GM21367 (cell line): ENCODE measurements around the gene CCDC93.

Source experiments
- ATAC-seq: cut with Tn5 transposase; IDR thresholded peaks from one replicate; pipeline ENCODE4 v1.9.1; 2021; ENCODE audit not compliant: unreplicated experiment

Gene CCDC93

GRCh38 chr2:117994729-117995128 is 19.1 kb downstream of the CCDC93 start:
- ATAC-seq: no peak

- no peak for ATAC-seq
Observed at GRCh38 chr2:117989854-117990438, 23.9 kb downstream of the CCDC93 start.

- no peak for ATAC-seq
Observed at GRCh38 chr2:117987121-117987520, 26.7 kb downstream of the CCDC93 start.

DNA sequence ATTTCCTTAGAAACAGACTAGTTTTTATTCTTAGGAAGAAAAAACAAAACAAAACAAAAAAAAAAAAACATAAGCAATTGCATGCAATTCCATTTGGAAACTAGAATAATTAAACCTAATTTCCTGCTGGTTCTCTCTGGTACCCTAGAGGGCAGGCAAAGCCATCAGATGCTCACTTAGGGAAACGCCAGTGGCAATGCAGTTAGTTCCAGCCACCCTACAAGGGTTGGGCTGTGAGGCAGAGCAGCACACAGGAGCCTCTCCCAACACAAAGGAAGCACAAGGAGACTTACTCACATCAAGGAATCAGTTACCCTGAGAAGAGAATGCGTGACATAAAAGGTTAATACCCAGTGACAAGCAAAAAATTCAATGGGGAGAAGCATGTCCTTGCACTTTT is 28.8 kb downstream of the CCDC93 start:
- ATAC-seq: no peak

DNA sequence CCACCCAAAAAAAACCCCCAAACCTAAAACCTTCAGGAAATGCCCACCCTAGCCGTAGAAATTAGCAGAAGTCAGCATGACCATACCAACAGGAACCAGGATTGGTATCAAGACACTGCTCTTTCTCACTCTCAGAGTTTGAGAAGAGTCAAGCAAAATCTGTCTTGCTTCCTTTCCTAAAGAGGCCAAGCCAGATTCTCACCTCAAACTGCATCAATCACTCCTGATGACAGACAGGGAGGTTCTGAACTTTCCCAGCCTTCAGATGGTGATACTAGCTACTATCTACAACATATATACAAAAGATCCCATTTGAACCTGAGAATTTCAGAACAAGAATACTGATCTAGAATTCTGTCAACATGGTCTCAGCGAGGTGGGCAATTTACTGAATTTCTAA is 29.7 kb downstream of the CCDC93 start:
- ATAC-seq: no peak

- no peak for ATAC-seq
Observed at GRCh38 chr2:117983040-117983439, 30.8 kb downstream of the CCDC93 start.

DNA sequence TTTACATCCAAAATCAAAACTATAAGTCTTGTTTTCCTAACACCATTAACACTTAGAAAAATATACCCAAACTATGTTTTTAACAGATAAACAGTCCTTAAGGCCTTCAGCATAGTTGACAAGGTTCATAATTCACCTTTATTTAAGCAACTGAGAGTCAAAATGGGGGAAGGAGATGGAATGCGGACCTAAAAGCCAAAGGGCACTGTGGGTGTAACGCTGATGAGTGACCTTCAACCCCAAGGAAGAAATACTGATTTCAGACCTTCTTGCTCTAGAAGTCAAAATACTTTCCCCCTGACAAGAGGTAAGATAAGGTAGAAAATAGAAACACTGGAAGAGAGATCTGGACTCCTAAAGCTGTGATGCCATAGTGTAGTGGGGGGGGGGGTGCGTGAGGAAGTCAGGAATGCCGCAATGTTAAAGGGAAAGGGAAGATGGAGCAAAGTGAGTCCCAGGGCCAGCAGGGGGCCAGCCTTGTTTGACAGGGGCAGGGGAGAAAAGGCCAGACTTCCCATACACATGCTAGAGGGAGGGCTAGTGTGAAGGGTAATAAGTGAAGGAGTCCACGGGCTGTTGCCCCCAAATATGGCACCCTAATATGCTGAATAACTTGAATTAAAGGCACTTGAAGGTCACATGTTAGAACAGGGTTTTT is 31.4 kb downstream of the CCDC93 start:
- no peak for ATAC-seq

GRCh38 chr2:117981810-117982209 is 32.1 kb downstream of the CCDC93 start:
- ATAC-seq: no peak

DNA sequence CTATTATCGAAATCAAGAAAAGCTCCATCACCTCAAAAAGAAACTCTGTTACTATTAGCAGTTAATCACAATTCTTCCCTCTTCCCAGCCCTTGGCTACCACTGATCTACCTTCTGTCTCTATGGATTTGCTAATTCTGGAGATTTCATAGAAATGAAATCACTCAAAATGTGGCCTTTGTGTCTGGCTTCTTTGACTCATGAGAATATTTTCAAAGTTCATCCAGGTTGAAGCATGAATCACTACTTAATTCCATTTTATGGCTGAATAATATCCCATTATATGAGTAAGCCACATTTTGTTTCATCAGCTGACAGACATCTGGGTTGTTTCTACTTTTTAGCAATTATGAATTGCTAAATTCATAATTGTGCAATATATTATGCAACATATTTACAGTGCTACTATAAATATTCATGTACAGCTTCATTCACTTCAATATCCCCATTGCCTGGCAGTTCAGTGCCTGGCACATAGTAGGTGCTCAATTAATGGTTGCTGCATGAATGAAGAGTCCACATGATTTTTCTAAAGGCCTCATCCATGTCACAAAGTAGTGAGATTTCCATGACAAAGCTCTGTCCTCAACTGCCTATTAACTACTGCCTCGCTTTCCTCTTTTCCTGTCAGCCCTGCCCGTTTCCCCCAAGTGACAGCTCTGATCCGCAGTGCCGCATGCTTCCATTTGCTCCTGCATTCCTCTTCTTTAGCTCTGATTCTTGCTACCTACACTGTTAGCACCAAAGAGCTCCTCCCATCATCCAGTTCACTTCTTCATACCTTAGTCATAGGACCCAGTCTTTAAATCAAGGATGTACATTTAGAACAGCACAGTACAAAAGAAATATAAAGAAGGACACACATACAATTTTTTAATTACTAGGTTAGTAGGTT is 32.8 kb downstream of the CCDC93 start:
- no peak for ATAC-seq

DNA sequence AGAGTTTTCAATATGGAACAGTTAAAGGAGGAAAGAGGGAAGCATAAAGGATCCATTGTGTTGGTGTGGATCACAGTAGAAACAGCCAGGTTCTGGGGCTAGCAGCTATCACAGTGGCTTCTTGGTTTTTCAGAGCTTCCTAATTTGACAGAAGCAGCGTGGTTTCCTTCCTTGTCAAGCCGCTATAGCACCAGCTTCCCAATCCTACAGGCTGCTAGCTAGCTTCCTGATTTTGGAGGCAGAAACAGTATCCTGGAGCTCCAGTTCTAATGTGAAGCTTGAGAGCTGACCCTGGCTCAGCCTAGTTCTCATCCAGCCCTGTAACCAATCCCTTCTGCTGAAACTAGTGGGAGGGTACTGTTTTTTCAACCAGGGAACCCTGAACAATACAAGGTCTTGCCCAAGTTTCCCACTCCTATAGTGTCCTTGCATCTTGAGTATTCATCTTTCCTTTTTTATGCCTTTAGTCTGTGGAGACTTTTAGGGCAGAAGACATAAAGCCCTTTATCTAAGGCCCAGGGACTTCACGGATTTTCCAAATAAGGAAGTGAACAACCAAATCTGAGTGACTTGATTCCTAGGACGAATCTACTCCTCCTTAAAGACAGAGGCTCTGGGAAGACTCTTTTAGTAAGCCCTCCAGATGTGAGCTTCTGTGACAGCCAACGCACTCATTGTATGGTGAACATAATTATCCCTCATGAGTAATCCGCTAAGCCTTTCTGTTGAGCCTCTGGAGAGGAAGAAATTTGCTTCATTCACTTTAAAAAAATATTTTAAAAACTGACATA is 33.8 kb downstream of the CCDC93 start:
- no peak for ATAC-seq

- ATAC-seq: no peak
Observed at GRCh38 chr2:117977696-117978095, 36.2 kb downstream of the CCDC93 start.

- ATAC-seq: no peak
Observed at GRCh38 chr2:117976581-117976980, 37.3 kb downstream of the CCDC93 start.

GRCh38 chr2:117973498-117974082 is 40.3 kb downstream of the CCDC93 start:
- no peak for ATAC-seq

DNA sequence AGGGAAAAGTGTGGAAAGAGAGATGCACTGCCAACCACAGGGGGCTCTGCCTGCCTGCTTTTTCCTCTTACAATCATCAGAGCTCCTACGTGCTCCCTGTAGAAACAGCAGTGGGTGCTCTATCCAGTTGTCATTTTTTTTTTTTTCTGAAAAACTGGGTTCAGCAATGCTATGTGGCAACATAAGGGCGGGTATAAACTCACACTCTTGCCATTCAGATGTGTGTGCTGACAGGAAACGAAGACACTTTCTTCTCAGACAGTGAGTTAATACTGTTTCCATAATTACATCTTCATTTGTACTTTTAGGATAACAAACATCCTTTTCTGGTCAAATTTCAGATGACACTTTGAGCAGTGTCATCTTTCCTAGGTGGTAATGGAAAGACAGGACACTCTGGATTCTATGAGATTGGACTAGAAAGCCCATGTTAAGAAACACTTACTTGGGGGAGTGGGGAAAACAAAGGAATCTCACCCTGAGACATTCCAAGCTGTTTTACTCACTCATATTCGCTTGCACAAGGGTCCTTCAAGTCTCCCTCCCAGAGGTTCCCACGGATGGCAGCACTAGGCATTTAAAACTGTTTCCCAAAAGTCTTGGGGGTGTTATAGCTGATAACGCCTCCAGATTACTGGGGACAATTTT is 41.3 kb downstream of the CCDC93 start:
- no peak for ATAC-seq

DNA sequence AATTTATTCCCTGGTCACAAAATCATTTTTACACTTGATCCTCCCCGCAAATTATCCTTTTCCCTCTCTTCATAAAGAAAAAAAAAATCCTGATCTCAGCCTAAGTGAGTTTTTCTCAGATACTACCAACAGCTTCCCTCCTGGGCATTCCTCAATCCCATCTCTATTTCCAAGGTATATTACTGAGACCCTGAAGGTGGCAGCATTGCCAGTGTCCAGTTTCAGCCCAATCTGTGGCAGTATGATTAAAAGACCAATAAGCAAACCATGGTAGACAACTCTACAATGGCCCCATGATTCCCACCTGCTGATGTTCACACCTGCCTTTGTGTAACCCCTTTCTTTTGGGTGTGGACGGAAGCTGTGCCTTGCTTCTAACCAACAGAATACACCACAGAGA is 45.1 kb downstream of the CCDC93 start:
- ATAC-seq: no peak

- no peak for ATAC-seq
Observed at GRCh38 chr2:117967977-117968718, 45.7 kb downstream of the CCDC93 start.

DNA sequence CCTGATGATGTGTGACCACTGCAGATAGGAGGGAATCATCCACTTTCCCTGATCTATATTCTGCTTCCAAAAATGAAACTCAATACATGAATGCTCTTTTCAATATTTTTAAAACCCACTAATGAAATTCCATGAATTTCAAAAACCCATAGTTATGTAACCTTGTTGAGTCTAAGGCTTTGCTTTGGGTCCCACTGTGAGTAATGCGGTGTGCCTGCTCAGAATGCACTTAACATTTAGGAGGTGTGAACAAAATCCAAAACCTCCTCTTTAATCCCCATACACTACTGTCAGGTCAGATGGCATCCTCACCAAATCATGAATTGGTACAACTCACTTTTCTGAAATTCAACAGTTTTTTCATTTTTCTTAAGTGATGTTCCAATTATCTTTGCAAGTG is 50.4 kb downstream of the CCDC93 start:
- ATAC-seq: no peak

DNA sequence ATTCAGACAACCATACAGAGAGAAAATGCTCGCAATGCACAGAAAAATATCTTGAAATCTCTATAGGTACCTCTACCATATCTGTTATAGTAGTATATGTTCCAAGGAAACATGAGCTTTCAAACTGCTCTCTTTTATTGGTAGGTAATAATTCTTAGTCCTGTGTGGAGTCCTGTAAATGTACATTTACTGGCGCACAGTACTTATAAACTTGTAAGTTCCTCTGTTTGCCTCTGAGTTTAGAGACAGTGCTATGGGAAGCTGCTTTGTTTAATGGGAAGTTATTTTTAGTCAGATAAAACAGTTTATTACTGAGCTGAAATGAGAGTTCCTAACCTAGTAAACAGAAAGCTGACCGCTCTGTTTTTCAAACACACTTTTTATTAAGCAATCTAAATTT is 52.7 kb downstream of the CCDC93 start:
- no peak for ATAC-seq

DNA sequence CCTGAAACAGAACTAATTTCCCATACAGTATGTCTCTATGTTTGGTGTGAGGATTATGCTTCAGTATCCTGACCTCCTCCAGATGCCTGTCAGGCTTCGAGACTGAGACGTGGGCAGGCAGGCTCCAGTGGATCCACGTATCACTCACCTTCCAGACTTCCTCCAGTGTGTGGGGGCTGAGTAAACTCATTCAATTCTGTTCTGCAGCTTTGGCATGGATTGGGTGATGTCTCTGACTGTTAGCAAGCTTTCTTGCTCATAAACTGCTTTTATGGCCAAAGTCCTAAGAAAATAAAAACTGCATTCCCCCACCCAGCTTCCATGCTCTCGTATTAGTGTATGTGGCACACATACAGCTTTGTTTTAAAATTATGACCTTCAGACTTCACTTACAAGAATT is 53.6 kb downstream of the CCDC93 start:
- no peak for ATAC-seq

GRCh38 chr2:117958186-117958585 is 55.7 kb downstream of the CCDC93 start:
- no peak for ATAC-seq
